Naive B cell (primary cell): ENCODE measurements around the gene PIAS3. TPM values are rescaled to one million over a fixed set of nuclear protein-coding genes. Genes with fewer than 3 reads are reported as not detected.
A peak's percentile ranks its signal among the peaks of the same experiment; 100 is the strongest.

ENCODE experiments used
- ATAC-seq, 2 donors: fragments of 150-1000 bp; cut with Tn5 transposase; 2 replicates each; pipeline ENCODE4 v1.10.0; 2021; ENCODE audit warnings: low read depth in 2 of 2, mild to moderate bottlenecking in 2 of 2, moderate library complexity in 2 of 2
- DNase-seq: peaks from one replicate; pipeline ENCODE4 v3.0.0; 2022
- H3K27ac Mint-ChIP-seq, 6 donors: one replicate each; pipeline ENCODE4 v1.8.0; 2020 to 2022; ENCODE audit warnings: mild to moderate bottlenecking in 6 of 6, mixed read lengths in 6 of 6, moderate library complexity in 5 of 6, inconsistent platforms in 2 of 6
- H3K27me3 Mint-ChIP-seq, 3 donors: one replicate each; pipeline ENCODE4 v1.8.0; 2021 to 2022; ENCODE audit warnings: mixed read lengths in 3 of 3, mild to moderate bottlenecking in 1 of 3
- H3K36me3 Mint-ChIP-seq, 2 donors: one replicate each; pipeline ENCODE4 v1.8.0; 2020 to 2022; ENCODE audit warnings: mixed read lengths in 2 of 2, inconsistent platforms in 1 of 2, mild to moderate bottlenecking in 1 of 2
- H3K4me1 Mint-ChIP-seq, 3 donors: one replicate each; pipeline ENCODE4 v1.8.0; 2020 to 2022; ENCODE audit warnings: mixed read lengths in 3 of 3, inconsistent platforms in 1 of 3, mild to moderate bottlenecking in 1 of 3, moderate library complexity in 1 of 3
- H3K4me3 Mint-ChIP-seq, 8 donors: one replicate each; pipeline ENCODE4 v1.8.0; 2020 to 2022; ENCODE audit warnings: mild to moderate bottlenecking in 8 of 8, mixed read lengths in 8 of 8, moderate library complexity in 8 of 8, inconsistent platforms in 2 of 8
- H3K9me3 Mint-ChIP-seq, 7 donors: one replicate each; pipeline ENCODE4 v1.8.0; 2020 to 2022; ENCODE audit warnings: mixed read lengths in 7 of 7, mild to moderate bottlenecking in 5 of 7, inconsistent platforms in 2 of 7, moderate library complexity in 1 of 7
- polyA plus RNA-seq, 6 donors: library from polyadenylated mRNA; unstranded; fragments of 300-500 nt; fragmentation: Illumina TruSeq; gene quantifications; one replicate each; pipeline ENCODE4 v1.2.3, GENCODE V29; 2021; ENCODE audit warnings: low read depth in 6 of 6

The PIAS3 gene
- polyA plus RNA-seq, 6 donors from 2014 or later: 9.2 to 17.0 (median 10.9) TPM

- peaks cover 6 to 21% (median 18%) of the 10 kb centered on the region in 3 donors for H3K27me3 Mint-ChIP-seq
- peaks cover 14 to 23% (median 18%) of the 10 kb centered on the region in 3 donors for H3K4me1 Mint-ChIP-seq
- peak overlapping the region in 1 of 6 donors; percentile 24 for H3K27ac Mint-ChIP-seq
- ATAC-seq: no peak
- peak overlapping the region in 3 of 8 donors; percentile 22 to 47 (median 40) for H3K4me3 Mint-ChIP-seq
- H3K9me3 Mint-ChIP-seq: no peaks in the 10 kb centered on the region
- no peaks in the 10 kb centered on the region for H3K36me3 Mint-ChIP-seq
- DNase-seq: no peak
These were observed 28.8 kb upstream of the PIAS3 start for GRCh38 chr1:145887631-145888030.

- peaks cover 15 to 23% (median 18%) of the 10 kb centered on the region in 3 donors for H3K4me1 Mint-ChIP-seq
- H3K9me3 Mint-ChIP-seq: no peaks in the 10 kb centered on the region
- ATAC-seq: no peak
- H3K27ac Mint-ChIP-seq: peak overlapping the region in 1 of 6 donors; percentile 57
- no peak for DNase-seq
- H3K4me3 Mint-ChIP-seq: peak overlapping the region; percentile 49 to 93 (median 80)
- no peaks in the 10 kb centered on the region for H3K36me3 Mint-ChIP-seq
- peaks cover 6 to 22% (median 20%) of the 10 kb centered on the region in 3 donors for H3K27me3 Mint-ChIP-seq
These were observed 27.9 kb upstream of the PIAS3 start for GRCh38 chr1:145886816-145887215.

- no peaks in the 10 kb centered on the region for H3K36me3 Mint-ChIP-seq
- no peak for ATAC-seq
- peak overlapping the region; percentile 70 to 93 (median 86) for H3K4me3 Mint-ChIP-seq
- H3K27me3 Mint-ChIP-seq: peaks cover 6 to 22% (median 20%) of the 10 kb centered on the region in 3 donors
- DNase-seq: no peak
- no peaks in the 10 kb centered on the region for H3K9me3 Mint-ChIP-seq
- H3K27ac Mint-ChIP-seq: peak overlapping the region in 2 of 6 donors; percentile 15 to 67
- H3K4me1 Mint-ChIP-seq: peaks cover 15 to 23% (median 18%) of the 10 kb centered on the region in 3 donors
These were observed 27.5 kb upstream of the PIAS3 start for GRCh38 chr1:145886390-145886789.

- Mint-ChIP-seq H3K36me3 (no peaks in the 10 kb centered on the region), H3K27me3 (peaks cover 6 to 22% (median 20%) of the 10 kb centered on the region in 3 donors), H3K4me3 (peak within 1 kb of the TSS; percentile 70 to 93 (median 86)), H3K27ac (peak within 1 kb of the TSS in 2 of 6 donors; percentile 47 to 67), H3K9me3 (no peaks in the 10 kb centered on the region), H3K4me1 (peaks cover 15 to 23% (median 18%) of the 10 kb centered on the region in 3 donors)
- ATAC-seq (peak; percentile 98 to 99), DNase-seq (peak; percentile 87)
These were observed 26.9 kb upstream of the PIAS3 start, which contains the start of gene ANKRD35 for GRCh38 chr1:145885738-145886287. Gene ANKRD35 (minus strand): TSS chr1:145885866. CDS start chr1:145885758, 108 bp downstream.

GRCh38 chr1:145884675-145885074, 25.8 kb upstream of the PIAS3 start:
- ATAC-seq (no peak), DNase-seq (no peak)
- peak overlapping the region in 7 of 8 donors; percentile 70 to 89 (median 84) for H3K4me3 Mint-ChIP-seq
- peaks cover 15 to 23% (median 18%) of the 10 kb centered on the region in 3 donors for H3K4me1 Mint-ChIP-seq
- no peaks in the 10 kb centered on the region for H3K9me3 Mint-ChIP-seq
- no peak overlapping the region for H3K27ac Mint-ChIP-seq
- H3K36me3 Mint-ChIP-seq: no peaks in the 10 kb centered on the region
- peaks cover 6 to 22% (median 20%) of the 10 kb centered on the region in 3 donors for H3K27me3 Mint-ChIP-seq

- H3K4me1 Mint-ChIP-seq: peaks cover 3 to 5% (median 3%) of the 10 kb centered on the region in 3 donors
- DNase-seq (no peak), ATAC-seq (no peak)
- H3K4me3 Mint-ChIP-seq: no peak overlapping the region
- H3K9me3 Mint-ChIP-seq: no peaks in the 10 kb centered on the region
- H3K36me3 Mint-ChIP-seq: no peaks in the 10 kb centered on the region
- peaks cover 4 to 35% (median 26%) of the 10 kb centered on the region in 3 donors for H3K27me3 Mint-ChIP-seq
- peak overlapping the region in 1 of 6 donors; percentile 54 for H3K27ac Mint-ChIP-seq
These were observed 20.9 kb upstream of the PIAS3 start for GRCh38 chr1:145879775-145880174.

GRCh38 chr1:145878724-145879123, 19.8 kb upstream of the PIAS3 start:
- Mint-ChIP-seq H3K9me3 (no peaks in the 10 kb centered on the region), H3K4me1 (peaks cover 0 to 3% (median 0%) of the 10 kb centered on the region in 3 donors), H3K27me3 (peaks cover 6 to 32% (median 26%) of the 10 kb centered on the region in 3 donors), H3K27ac (no peak overlapping the region), H3K4me3 (no peak overlapping the region), H3K36me3 (no peaks in the 10 kb centered on the region)
- no peak for DNase-seq
- ATAC-seq: no peak

- ATAC-seq (no peak), DNase-seq (no peak)
- no peaks in the 10 kb centered on the region for H3K9me3 Mint-ChIP-seq
- H3K27me3 Mint-ChIP-seq: peaks cover 9 to 34% (median 30%) of the 10 kb centered on the region in 3 donors
- H3K4me1 Mint-ChIP-seq: peaks cover 1 to 4% (median 2%) of the 10 kb centered on the region in 3 donors
- H3K36me3 Mint-ChIP-seq: no peaks in the 10 kb centered on the region
- peak overlapping the region in 1 of 6 donors; percentile 9 for H3K27ac Mint-ChIP-seq
- H3K4me3 Mint-ChIP-seq: no peak overlapping the region
These were observed 19.1 kb upstream of the PIAS3 start for GRCh38 chr1:145877923-145878486.

- Mint-ChIP-seq H3K27ac (no peak overlapping the region), H3K9me3 (no peaks in the 10 kb centered on the region), H3K36me3 (no peaks in the 10 kb centered on the region), H3K27me3 (peaks cover 30 to 44% (median 40%) of the 10 kb centered on the region in 3 donors), H3K4me1 (peaks cover 17 to 18% (median 17%) of the 10 kb centered on the region in 3 donors), H3K4me3 (no peak overlapping the region)
- DNase-seq (no peak), ATAC-seq (no peak)
These were observed 15.8 kb upstream of the PIAS3 start for GRCh38 chr1:145874646-145875045.

GRCh38 chr1:145871994-145872924, 13.4 kb upstream of the PIAS3 start:
- DNase-seq: peak; percentile 30
- Mint-ChIP-seq H3K9me3 (no peaks in the 10 kb centered on the region), H3K4me3 (peak overlapping the region; percentile 62 to 88 (median 82)), H3K4me1 (peaks cover 17 to 18% (median 17%) of the 10 kb centered on the region in 3 donors), H3K36me3 (no peaks in the 10 kb centered on the region), H3K27me3 (peaks cover 30 to 44% (median 40%) of the 10 kb centered on the region in 3 donors), H3K27ac (peak overlapping the region in 2 of 6 donors; percentile 27 to 52)
- peak; percentile 86 for ATAC-seq

- no peak overlapping the region for H3K4me3 Mint-ChIP-seq
- H3K9me3 Mint-ChIP-seq: no peaks in the 10 kb centered on the region
- peaks cover 26 to 51% (median 29%) of the 10 kb centered on the region in 3 donors for H3K27me3 Mint-ChIP-seq
- H3K4me1 Mint-ChIP-seq: peaks cover 17 to 18% (median 17%) of the 10 kb centered on the region in 3 donors
- H3K36me3 Mint-ChIP-seq: no peaks in the 10 kb centered on the region
- ATAC-seq (no peak), DNase-seq (no peak)
- H3K27ac Mint-ChIP-seq: no peak overlapping the region
These were observed 9.4 kb upstream of the PIAS3 start for GRCh38 chr1:145868232-145868631.

GRCh38 chr1:145863282-145864018, 4.6 kb upstream of the PIAS3 start:
- Mint-ChIP-seq H3K9me3 (no peaks in the 10 kb centered on the region), H3K4me1 (peaks cover 3 to 17% (median 12%) of the 10 kb centered on the region in 3 donors), H3K36me3 (no peaks in the 10 kb centered on the region), H3K4me3 (peak overlapping the region in 1 of 8 donors; percentile 2), H3K27ac (no peak overlapping the region), H3K27me3 (peaks cover 7 to 35% (median 12%) of the 10 kb centered on the region in 3 donors)
- DNase-seq (no peak), ATAC-seq (no peak)
